ENCODE measurements around the gene A2ML1. TPM values are rescaled to one million over a fixed set of nuclear protein-coding genes. Genes with fewer than 3 reads are reported as not detected.
"Not testable (repeated sequence)": the region's sequence is repeated elsewhere in the genome, so short reads cannot be mapped to it uniquely, and the experiment has no call there.

A2ML1 gene
- total and polyA plus RNA-seq, 2 of the 4 experiments (the other 2 are of a cell fraction), result not detected

GRCh38 chr12:8820676-8821407, 1.6 kb upstream of the A2ML1 start:
- 80% methylated on average over 2 of the region's 8 CpGs; no CpG with 5 or more reads in 1 of the 2 experiments for WGBS, 2 experiments (ENCODE audit: extremely low coverage in 2 of 2, insufficient read length in 1 of 2)
- H3K18ac ChIP-seq (ENCODE audit: low read depth, low read length); DNase-seq; H4K5ac ChIP-seq (ENCODE audit: low read depth, low read length); H2AFZ ChIP-seq (replicated peaks; ENCODE audit: low read length, poor library complexity); H3K27ac ChIP-seq (ENCODE audit: insufficient read depth, low read length); H3K9ac ChIP-seq (ENCODE audit: low read depth, low read length); H3K9me1 ChIP-seq (ENCODE audit: insufficient read depth, low read length); H3K14ac ChIP-seq (replicated peaks; ENCODE audit: low read depth, low read length); H3K9me3 ChIP-seq (ENCODE audit: control insufficient read depth, insufficient read depth, low read length); ATAC-seq (ENCODE audit: low read depth); H2BK15ac ChIP-seq (ENCODE audit: low read depth, low read length); H3K56ac ChIP-seq (ENCODE audit: extremely low read depth, insufficient read depth, low read length); BruUV-seq (replicated peaks); H4K91ac ChIP-seq (ENCODE audit: insufficient read depth, low read depth, low read length); H3K79me1 ChIP-seq (ENCODE audit: low read depth in 1 of 2, low read length in 2 of 2); H4K20me1 ChIP-seq (ENCODE audit: insufficient read depth, low read length); H3K36me3 ChIP-seq (ENCODE audit: control insufficient read depth, insufficient read depth, low read length); dilution Hi-C loops (cut with HindIII; ENCODE audit: low sequenced_read_pairs, unreplicated experiment); CTCF ChIA-PET; H3K27me3 ChIP-seq (ENCODE audit: control insufficient read depth, insufficient read depth, low read length); in situ Hi-C loops (cut with MboI; ENCODE audit: low sequenced_read_pairs); H2BK120ac ChIP-seq (ENCODE audit: low read depth, low read length); H3K4ac ChIP-seq (ENCODE audit: low read depth, low read length); H2AK9ac ChIP-seq (replicated peaks; ENCODE audit: low read depth, low read length, poor library complexity); H3K4me3 ChIP-seq (ENCODE audit: insufficient read depth, low read depth, low read length); H2BK5ac ChIP-seq (ENCODE audit: low read depth, low read length, poor library complexity, severe bottlenecking); H3K4me1 ChIP-seq (ENCODE audit: control insufficient read depth, insufficient read depth, low read length); H3K23ac ChIP-seq (ENCODE audit: low read depth, low read length); H2BK20ac ChIP-seq (ENCODE audit: low read depth, low read length); POLR2A ChIA-PET (ENCODE audit: unreplicated experiment); H2AK5ac ChIP-seq (ENCODE audit: low read depth, low read length); H4K8ac ChIP-seq (ENCODE audit: low read depth in 2 of 2, low read length in 2 of 2); H3K4me2 ChIP-seq (ENCODE audit: low read depth, low read length): not testable (repeated sequence)
- intact Hi-C loops (cut with micrococcal nuclease), result loop anchor here (5.0 to 10.0 kb wide), 2 partner anchors 84 to 279 kb away; partner anchors contain the start of gene CLEC4E
